HG03442 (cell line): Measurements from ENCODE around the gene CDH13.

Source experiments
- ATAC-seq: cut with Tn5 transposase; IDR thresholded peaks from one replicate; pipeline ENCODE4 v1.9.1; 2021; ENCODE audit warnings: mild to moderate bottlenecking, moderate library complexity; ENCODE audit not compliant: unreplicated experiment

Gene CDH13

GRCh38 chr16:83681381-83681956, 1054.7 kb downstream of the CDH13 start:
- ATAC-seq = no peak

- no peak for ATAC-seq
These were observed 1055.5 kb downstream of the CDH13 start for GRCh38 chr16:83682116-83682867.

GRCh38 chr16:83682868-83683235, 1056.1 kb downstream of the CDH13 start:
- ATAC-seq = no peak

- no peak for ATAC-seq
These were observed 1058.9 kb downstream of the CDH13 start for GRCh38 chr16:83685615-83686165.

GRCh38 chr16:83686726-83687125, 1060.0 kb downstream of the CDH13 start:
- no peak for ATAC-seq

- ATAC-seq = no peak
These were observed 1062.6 kb downstream of the CDH13 start for GRCh38 chr16:83689385-83689831.

GRCh38 chr16:83692224-83692623, 1065.5 kb downstream of the CDH13 start:
- ATAC-seq = no peak

GRCh38 chr16:83698964-83699363, 1072.2 kb downstream of the CDH13 start:
- ATAC-seq = no peak

- no peak for ATAC-seq
These were observed 1073.0 kb downstream of the CDH13 start for GRCh38 chr16:83699817-83700216.

- no peak for ATAC-seq
These were observed 1074.1 kb downstream of the CDH13 start for GRCh38 chr16:83700918-83701317.

- ATAC-seq = no peak
These were observed 1074.7 kb downstream of the CDH13 start for GRCh38 chr16:83701494-83701893.

- no peak for ATAC-seq
These were observed 1077.9 kb downstream of the CDH13 start for GRCh38 chr16:83704656-83705055.

- ATAC-seq = no peak
These were observed 1079.1 kb downstream of the CDH13 start for GRCh38 chr16:83705856-83706255.

GRCh38 chr16:83706394-83706793, 1079.6 kb downstream of the CDH13 start:
- ATAC-seq = no peak

- no peak for ATAC-seq
These were observed 1084.3 kb downstream of the CDH13 start for GRCh38 chr16:83711069-83711468.

- no peak for ATAC-seq
These were observed 1086.8 kb downstream of the CDH13 start for GRCh38 chr16:83713597-83713996.

GRCh38 chr16:83714286-83714685, 1087.5 kb downstream of the CDH13 start:
- ATAC-seq = no peak

GRCh38 chr16:83715217-83715920, 1088.6 kb downstream of the CDH13 start:
- ATAC-seq = no peak

GRCh38 chr16:83717308-83717707, 1090.5 kb downstream of the CDH13 start:
- ATAC-seq = no peak

GRCh38 chr16:83717814-83718213, 1091.0 kb downstream of the CDH13 start:
- no peak for ATAC-seq

- no peak for ATAC-seq
These were observed 1093.4 kb downstream of the CDH13 start for GRCh38 chr16:83720213-83720612.

GRCh38 chr16:83720981-83721380, 1094.2 kb downstream of the CDH13 start:
- ATAC-seq = no peak
